ENCODE data around the gene TMEM132D. TPM values are rescaled to one million over a fixed set of nuclear protein-coding genes. Genes with fewer than 3 reads are reported as not detected.

The TMEM132D gene
- total and polyA plus RNA-seq, 2 experiments from 2014 or later: not detected

- no peak overlapping the region for H3K4me3 ChIP-seq
- TF ChIP-seq EZH2phosphoT487 (IDR thresholded peaks at IDR 0.05; ENCODE audit: insufficient read depth, low read depth): no peak
- TF ChIP-seq EZH2 (IDR thresholded peaks at IDR 0.05; ENCODE audit: insufficient read depth, poor library complexity, severe bottlenecking): no peak
- H3K27me3 ChIP-seq (replicated peaks; ENCODE audit: insufficient read depth): no peaks in the 10 kb centered on the region
- 12 to 14% methylated on average over 4 of the region's 4 CpGs for WGBS, 2 experiments (ENCODE audit: low coverage in 1 of 2, low lambda C conversion rate in 2 of 2, missing lambda C conversion rate in 2 of 2)
- no peaks in the 10 kb centered on the region for H3F3A ChIP-seq (ENCODE audit: insufficient read depth)
- no peaks in the 10 kb centered on the region for H3K79me2 ChIP-seq (ENCODE audit: insufficient read depth)
- H3K9me2 ChIP-seq (ENCODE audit: insufficient read depth): no peaks in the 10 kb centered on the region
- H4K20me1 ChIP-seq (ENCODE audit: insufficient read depth): no peaks in the 10 kb centered on the region
- H3K9me3 ChIP-seq (ENCODE audit: low read depth): no peaks in the 10 kb centered on the region
- no peaks in the 10 kb centered on the region for H3K36me3 ChIP-seq (ENCODE audit: low read depth)
- in situ Hi-C loops (cut with MboI): no loop called here
- H3K9ac ChIP-seq: no peak overlapping the region
- DNase-seq: no peak
- H2AFZ ChIP-seq: no peak overlapping the region
- no peaks in the 10 kb centered on the region for H3K4me1 ChIP-seq (ENCODE audit: insufficient read depth)
- no peak overlapping the region for H3K4me2 ChIP-seq (ENCODE audit: unreplicated experiment)
- H3K27ac ChIP-seq: no peak overlapping the region
Measured at GRCh38 chr12:129746318-129746717, 157.5 kb downstream of the TMEM132D start.

GRCh38 chr12:129729170-129729569 lies 174.7 kb downstream of the TMEM132D start:
- DNase-seq: no peak
- no peaks in the 10 kb centered on the region for H4K20me1 ChIP-seq (ENCODE audit: insufficient read depth)
- H3K4me3 ChIP-seq: no peak overlapping the region
- in situ Hi-C loops (cut with MboI): no loop called here
- no peaks in the 10 kb centered on the region for H3K4me1 ChIP-seq (ENCODE audit: insufficient read depth)
- no peaks in the 10 kb centered on the region for H3K79me2 ChIP-seq (ENCODE audit: insufficient read depth)
- no peaks in the 10 kb centered on the region for H3K27me3 ChIP-seq (replicated peaks; ENCODE audit: insufficient read depth)
- no peak for TF ChIP-seq EZH2phosphoT487 (IDR thresholded peaks at IDR 0.05; ENCODE audit: insufficient read depth, low read depth)
- TF ChIP-seq EZH2 (IDR thresholded peaks at IDR 0.05; ENCODE audit: insufficient read depth, poor library complexity, severe bottlenecking): no peak
- 27 to 32% methylated on average over 2 of the region's 2 CpGs for WGBS, 2 experiments (ENCODE audit: low coverage in 1 of 2, low lambda C conversion rate in 2 of 2, missing lambda C conversion rate in 2 of 2)
- H3K27ac ChIP-seq: no peak overlapping the region
- H3K4me2 ChIP-seq (ENCODE audit: unreplicated experiment): no peak overlapping the region
- H3K36me3 ChIP-seq (ENCODE audit: low read depth): no peaks in the 10 kb centered on the region
- no peak overlapping the region for H2AFZ ChIP-seq
- no peaks in the 10 kb centered on the region for H3K9me2 ChIP-seq (ENCODE audit: insufficient read depth)
- no peaks in the 10 kb centered on the region for H3K9me3 ChIP-seq (ENCODE audit: low read depth)
- H3F3A ChIP-seq (ENCODE audit: insufficient read depth): no peaks in the 10 kb centered on the region
- H3K9ac ChIP-seq: no peak overlapping the region

GRCh38 chr12:129727100-129727499 lies 176.7 kb downstream of the TMEM132D start:
- Histone ChIP-seq H2AFZ (no peak overlapping the region), H3K27me3 (replicated peaks; ENCODE audit: insufficient read depth) (no peaks in the 10 kb centered on the region), H3K4me3 (no peak overlapping the region), H3K36me3 (ENCODE audit: low read depth) (no peaks in the 10 kb centered on the region), H3K4me2 (ENCODE audit: unreplicated experiment) (no peak overlapping the region), H4K20me1 (ENCODE audit: insufficient read depth) (no peaks in the 10 kb centered on the region), H3K4me1 (ENCODE audit: insufficient read depth) (no peaks in the 10 kb centered on the region), H3K27ac (no peak overlapping the region), H3K79me2 (ENCODE audit: insufficient read depth) (no peaks in the 10 kb centered on the region), H3K9me2 (ENCODE audit: insufficient read depth) (no peaks in the 10 kb centered on the region), H3K9me3 (ENCODE audit: low read depth) (no peaks in the 10 kb centered on the region), H3K9ac (no peak overlapping the region), H3F3A (ENCODE audit: insufficient read depth) (no peaks in the 10 kb centered on the region)
- in situ Hi-C loops (cut with MboI): no loop called here
- no peak for DNase-seq
- WGBS, 2 experiments (ENCODE audit: low coverage in 1 of 2, low lambda C conversion rate in 2 of 2, missing lambda C conversion rate in 2 of 2): 23 to 32% methylated on average over 3 of the region's 3 CpGs
- no peak for TF ChIP-seq EZH2 (IDR thresholded peaks at IDR 0.05; ENCODE audit: insufficient read depth, poor library complexity, severe bottlenecking)
- TF ChIP-seq EZH2phosphoT487 (IDR thresholded peaks at IDR 0.05; ENCODE audit: insufficient read depth, low read depth): no peak

GRCh38 chr12:129723260-129723659 lies 180.6 kb downstream of the TMEM132D start:
- Histone ChIP-seq H3K9me3 (ENCODE audit: low read depth) (no peaks in the 10 kb centered on the region), H3K4me2 (ENCODE audit: unreplicated experiment) (no peak overlapping the region), H3K36me3 (ENCODE audit: low read depth) (no peaks in the 10 kb centered on the region), H3K79me2 (ENCODE audit: insufficient read depth) (no peaks in the 10 kb centered on the region), H3F3A (ENCODE audit: insufficient read depth) (no peaks in the 10 kb centered on the region), H3K9me2 (ENCODE audit: insufficient read depth) (no peaks in the 10 kb centered on the region), H3K27me3 (replicated peaks; ENCODE audit: insufficient read depth) (no peaks in the 10 kb centered on the region), H3K4me3 (no peak overlapping the region), H2AFZ (no peak overlapping the region), H3K4me1 (ENCODE audit: insufficient read depth) (no peaks in the 10 kb centered on the region), H3K9ac (no peak overlapping the region), H3K27ac (no peak overlapping the region), H4K20me1 (ENCODE audit: insufficient read depth) (no peaks in the 10 kb centered on the region)
- TF ChIP-seq EZH2 (IDR thresholded peaks at IDR 0.05; ENCODE audit: insufficient read depth, poor library complexity, severe bottlenecking) (no peak), EZH2phosphoT487 (IDR thresholded peaks at IDR 0.05; ENCODE audit: insufficient read depth, low read depth) (no peak)
- 17 to 27% methylated on average over 8 of the region's 8 CpGs for WGBS, 2 experiments (ENCODE audit: low coverage in 1 of 2, low lambda C conversion rate in 2 of 2, missing lambda C conversion rate in 2 of 2)
- in situ Hi-C loops (cut with MboI): no loop called here
- no peak for DNase-seq

- no peak for DNase-seq
- H3K4me3 ChIP-seq: no peak overlapping the region
- H3K4me2 ChIP-seq (ENCODE audit: unreplicated experiment): no peak overlapping the region
- H3F3A ChIP-seq (ENCODE audit: insufficient read depth): no peaks in the 10 kb centered on the region
- H4K20me1 ChIP-seq (ENCODE audit: insufficient read depth): no peaks in the 10 kb centered on the region
- H3K9me2 ChIP-seq (ENCODE audit: insufficient read depth): no peaks in the 10 kb centered on the region
- no peaks in the 10 kb centered on the region for H3K4me1 ChIP-seq (ENCODE audit: insufficient read depth)
- no peaks in the 10 kb centered on the region for H3K36me3 ChIP-seq (ENCODE audit: low read depth)
- WGBS, 2 experiments (ENCODE audit: low coverage in 1 of 2, low lambda C conversion rate in 2 of 2, missing lambda C conversion rate in 2 of 2): 57 to 58% methylated on average over 4 of the region's 4 CpGs
- H3K27ac ChIP-seq: no peak overlapping the region
- no peaks in the 10 kb centered on the region for H3K9me3 ChIP-seq (ENCODE audit: low read depth)
- no peak for TF ChIP-seq EZH2 (IDR thresholded peaks at IDR 0.05; ENCODE audit: insufficient read depth, poor library complexity, severe bottlenecking)
- no peak for TF ChIP-seq EZH2phosphoT487 (IDR thresholded peaks at IDR 0.05; ENCODE audit: insufficient read depth, low read depth)
- in situ Hi-C loops (cut with MboI): no loop called here
- no peak overlapping the region for H3K9ac ChIP-seq
- H2AFZ ChIP-seq: no peak overlapping the region
- no peaks in the 10 kb centered on the region for H3K27me3 ChIP-seq (replicated peaks; ENCODE audit: insufficient read depth)
- H3K79me2 ChIP-seq (ENCODE audit: insufficient read depth): no peaks in the 10 kb centered on the region
Measured at GRCh38 chr12:129720618-129721017, 183.2 kb downstream of the TMEM132D start.

All from GM23248 (cell line).